WTC11 (cell line): ENCODE measurements around the gene SDK2.

Experiments
- ARID4B ChIP-seq: sonication (generic); formaldehyde crosslinking; IDR thresholded peaks from 2 replicates; pipeline ENCODE4 v1.8.0; 2023; ENCODE audit warnings: missing genetic modification reagents, mild to moderate bottlenecking, borderline replicate concordance
- CREB1 ChIP-seq: sonication (generic); formaldehyde crosslinking; IDR thresholded peaks from 2 replicates; pipeline ENCODE4 v1.8.0; 2023; ENCODE audit warnings: mild to moderate bottlenecking, missing genetic modification reagents
- CTCF ChIP-seq: fragments of 200-600 bp; IDR thresholded peaks from 2 replicates; pipeline ENCODE4 v1.8.0; 2022; ENCODE audit warnings: antibody characterized with exemption
- ELF4 ChIP-seq: sonication (generic); formaldehyde crosslinking; IDR thresholded peaks from 2 replicates; pipeline ENCODE4 v1.8.1; 2022; ENCODE audit warnings: low read depth, mild to moderate bottlenecking, moderate library complexity, missing genetic modification reagents
- FOXJ3 ChIP-seq: sonication (generic); formaldehyde crosslinking; IDR thresholded peaks from 2 replicates; pipeline ENCODE4 v1.9.0; 2021; ENCODE audit warnings: missing genetic modification reagents, mild to moderate bottlenecking, borderline replicate concordance
- FOXP4 ChIP-seq: sonication (generic); formaldehyde crosslinking; IDR thresholded peaks from 2 replicates; pipeline ENCODE4 v1.8.0; 2022; ENCODE audit warnings: mild to moderate bottlenecking, missing genetic modification reagents
- STAT6 ChIP-seq: sonication (generic); formaldehyde crosslinking; conservative IDR thresholded peaks from 2 replicates; pipeline ENCODE4 v1.8.1; 2023; ENCODE audit warnings: mild to moderate bottlenecking, low read depth, missing genetic modification reagents, moderate library complexity
- ZMAT4 ChIP-seq: fragments of 250-450 bp; sonication (Bioruptor Pico); IDR thresholded peaks from 2 replicates; pipeline ENCODE4 v1.9.0; 2021; ENCODE audit warnings: mild to moderate bottlenecking
- ZNF317 ChIP-seq: sonication (generic); formaldehyde crosslinking; IDR thresholded peaks from 2 replicates; pipeline ENCODE4 v1.8.1; 2023; ENCODE audit warnings: low read depth, mild to moderate bottlenecking, moderate library complexity, missing genetic modification reagents, borderline replicate concordance

GRCh38 chr17:73464447-73464846 lies 179.8 kb downstream of the SDK2 start:
- TF ChIP-seq FOXP4 = no peak
- TF ChIP-seq STAT6 (CRISPR knock-in tag) = no peak
- no peak for TF ChIP-seq CREB1 (CRISPR knock-in tag)
- no peak for TF ChIP-seq FOXJ3
- TF ChIP-seq CTCF = no peak
- no peak for TF ChIP-seq ELF4 (CRISPR knock-in tag)
- no peak for TF ChIP-seq ARID4B (CRISPR knock-in tag)
- TF ChIP-seq ZMAT4 (CRISPR knock-in tag) = no peak
- TF ChIP-seq ZNF317 = no peak
